ENCODE results near the gene OTOS.

The OTOS gene

DNA sequence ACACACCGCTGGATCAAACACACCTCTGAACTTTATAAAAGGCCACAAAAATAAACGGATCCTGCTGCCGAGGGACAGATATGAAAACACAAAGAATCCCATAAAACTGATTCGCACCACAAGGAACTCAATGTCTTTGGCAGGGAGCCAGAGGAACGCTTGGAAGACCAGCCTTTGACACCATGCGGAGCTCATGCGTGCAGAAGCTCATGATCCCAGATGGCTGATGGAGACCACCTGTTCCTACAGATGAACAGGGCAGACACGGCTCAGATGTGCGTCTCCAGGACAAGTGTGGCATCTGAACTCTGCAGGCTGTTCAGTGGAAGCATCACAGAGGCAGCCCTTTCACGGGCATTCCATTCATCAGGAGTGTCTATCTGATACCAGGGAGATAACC lies 29.2 kb downstream of the OTOS start:
- no peak for DNase-seq

DNA sequence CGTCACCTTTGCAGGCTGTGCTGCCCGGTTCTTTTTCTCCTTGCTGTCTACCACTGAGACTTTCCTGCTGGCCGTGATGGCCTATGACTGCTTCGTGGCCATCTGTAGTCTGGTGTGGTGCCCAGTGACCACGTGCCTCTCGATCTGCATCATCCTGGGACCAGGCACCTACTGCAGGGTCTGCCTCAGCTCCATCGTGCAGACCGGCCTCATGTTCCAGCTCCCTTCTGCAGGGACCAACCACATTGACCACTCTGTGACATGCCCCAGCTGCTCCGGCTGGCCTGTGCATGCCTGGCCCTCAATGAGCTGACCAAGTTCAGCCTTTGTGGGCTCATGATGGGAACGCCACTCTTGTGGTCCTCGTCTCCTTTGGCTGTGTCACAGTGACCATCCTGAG lies 31.1 kb downstream of the OTOS start:
- DNase-seq, result no peak

DNA sequence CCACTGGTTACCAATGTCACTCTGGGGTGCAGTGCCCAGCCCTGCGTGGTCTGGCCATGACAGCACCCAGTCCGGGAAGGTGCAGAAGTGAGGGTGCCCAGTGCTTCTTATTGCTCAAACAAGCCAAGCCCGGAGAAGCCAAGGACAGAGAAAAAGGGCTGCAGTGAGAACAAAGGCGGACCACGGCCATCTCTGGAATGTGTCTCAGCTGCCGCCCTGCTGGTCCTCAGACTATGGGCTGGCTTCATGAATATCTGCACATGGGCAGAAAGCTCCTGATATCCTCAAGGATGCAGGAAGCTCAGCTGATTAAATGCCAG lies 33.0 kb downstream of the OTOS start:
- no peak for DNase-seq

DNA sequence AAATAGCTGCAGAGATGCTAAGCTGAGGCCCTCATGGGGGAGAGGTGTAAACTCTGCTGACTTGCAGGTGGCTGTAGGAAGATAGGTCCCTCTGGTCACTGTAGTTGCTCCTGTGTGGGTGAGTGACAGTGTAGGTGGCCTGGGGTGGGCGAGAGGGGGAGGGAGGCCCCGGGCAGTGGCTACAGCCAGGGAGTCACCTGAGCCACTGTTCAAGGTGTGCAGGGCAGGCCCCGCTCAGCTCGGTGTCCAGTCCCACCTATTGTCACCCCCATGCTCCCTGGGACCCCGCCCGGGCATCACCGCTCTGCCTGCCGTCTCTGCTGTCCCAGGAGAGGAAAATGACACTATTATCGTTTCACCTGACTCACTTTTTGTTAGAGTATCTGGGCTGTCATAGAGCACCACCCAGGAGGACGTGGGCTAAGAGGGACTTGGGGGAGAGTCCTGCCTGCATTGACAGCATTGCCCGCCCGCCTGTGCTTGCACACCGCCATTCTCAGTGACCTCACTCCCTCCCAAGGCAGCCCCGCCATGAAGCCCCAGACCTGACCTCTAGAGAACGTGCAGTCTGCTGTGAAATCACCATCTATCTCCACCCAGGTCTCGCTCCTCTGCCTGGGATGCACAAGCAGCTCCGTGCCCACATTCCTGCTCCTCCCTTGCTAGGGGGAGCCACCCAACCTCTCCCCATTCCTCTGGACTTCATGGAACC lies 33.5 kb downstream of the OTOS start:
- DNase-seq, result no peak

DNA sequence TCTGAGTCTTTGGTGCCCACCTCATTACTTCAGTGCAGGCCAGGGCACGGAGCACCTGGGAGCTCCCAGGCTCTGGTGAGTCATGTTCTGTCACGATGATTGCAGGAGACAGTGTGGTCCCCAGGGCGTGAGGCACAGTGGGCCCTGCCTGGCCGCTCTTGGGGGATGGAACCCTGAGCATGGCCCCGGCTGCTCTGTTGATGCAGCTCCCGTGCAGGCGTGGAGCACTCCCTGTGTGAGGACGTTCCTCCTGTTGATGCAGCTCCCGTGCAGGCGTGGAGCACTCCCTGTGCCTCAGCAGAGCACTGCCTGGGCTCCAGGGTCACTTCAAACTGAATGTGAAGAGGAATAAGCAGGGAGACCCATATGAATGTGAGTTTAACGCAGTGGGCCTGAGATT lies 34.5 kb downstream of the OTOS start:
- no peak for DNase-seq

DNA sequence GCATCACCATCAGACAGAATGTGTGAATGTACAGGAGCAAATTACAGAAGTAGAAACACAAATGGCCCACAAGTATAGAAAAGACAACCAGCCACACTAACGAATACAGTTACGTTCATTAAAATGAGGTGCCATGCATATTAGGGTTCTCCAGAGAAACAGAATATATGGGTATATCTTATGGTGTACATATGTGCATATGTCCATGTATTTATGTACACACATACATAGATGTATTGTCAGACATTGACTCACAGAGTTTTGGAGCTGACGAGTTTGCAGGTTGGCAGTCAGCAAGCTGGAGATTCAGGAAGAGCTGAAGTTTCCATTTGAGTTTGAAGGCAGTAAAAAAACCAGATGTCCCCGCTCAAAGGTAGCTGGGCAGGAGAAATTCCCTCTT lies 37.3 kb downstream of the OTOS start:
- DNase-seq, result no peak

DNA sequence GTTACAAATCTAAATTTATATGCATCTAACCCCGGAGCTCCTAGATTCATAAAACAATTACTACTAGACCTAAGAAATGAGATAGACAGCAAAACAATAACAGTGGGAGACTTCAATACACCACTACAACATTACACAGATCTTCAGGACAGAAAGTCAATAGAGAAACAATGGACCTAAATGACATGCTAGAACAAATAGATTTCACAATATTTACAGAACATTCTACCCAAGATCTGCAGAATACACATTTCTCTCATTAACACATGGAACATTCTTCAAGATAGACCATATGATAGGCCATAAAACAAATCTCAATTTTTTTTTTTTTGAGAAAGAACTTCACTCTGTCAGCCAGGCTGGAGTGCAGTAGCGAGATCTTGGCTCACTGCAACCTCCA lies 42.1 kb downstream of the OTOS start:
- no peak for DNase-seq

DNA sequence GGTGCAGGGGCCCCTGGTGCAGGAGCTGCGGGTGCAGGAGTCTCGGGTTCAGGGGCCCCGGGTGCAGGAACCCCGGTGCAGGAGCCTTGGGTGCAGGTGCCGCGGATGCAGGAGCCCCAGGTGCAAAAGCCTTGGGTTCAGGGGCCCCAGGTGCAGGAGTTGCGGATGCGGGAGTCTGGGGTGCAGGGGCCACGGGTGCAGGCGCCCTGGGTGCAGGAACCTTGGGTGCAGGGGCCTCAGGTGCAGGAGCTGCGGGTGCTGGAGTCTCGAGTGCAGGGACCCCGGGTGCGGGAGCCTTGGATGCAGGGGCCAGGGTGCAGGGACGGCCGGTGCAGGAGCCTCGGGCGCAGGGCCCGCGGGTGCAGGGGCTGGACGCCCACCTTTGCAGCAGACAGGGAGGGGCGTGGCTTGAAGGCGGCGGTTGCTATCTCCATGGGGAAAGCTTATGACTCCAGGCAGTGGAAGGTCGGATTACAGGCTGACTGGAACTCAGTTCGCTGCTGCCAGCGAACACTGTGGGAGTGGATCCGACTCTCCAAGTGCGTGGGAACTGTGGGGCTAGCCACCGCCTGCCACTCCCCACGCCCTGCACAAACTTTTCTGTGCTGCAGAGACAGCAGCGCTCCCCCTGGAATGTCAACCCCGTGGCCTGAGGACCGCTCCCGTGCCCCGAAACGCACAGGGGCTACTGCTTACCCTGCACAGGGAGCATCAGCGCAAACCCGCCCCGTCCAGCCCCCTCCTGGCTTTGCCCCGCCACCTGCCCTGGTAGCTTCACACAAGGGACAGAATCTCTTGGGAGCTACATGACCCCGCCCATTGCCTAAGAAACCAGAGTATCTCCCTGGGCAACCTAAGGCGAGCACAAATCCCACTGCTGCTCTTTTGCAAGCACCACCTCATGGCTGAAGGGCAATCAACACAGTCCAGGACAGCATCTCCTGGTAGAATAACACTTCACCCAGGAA lies 44.6 kb downstream of the OTOS start:
- no peak for DNase-seq

DNA sequence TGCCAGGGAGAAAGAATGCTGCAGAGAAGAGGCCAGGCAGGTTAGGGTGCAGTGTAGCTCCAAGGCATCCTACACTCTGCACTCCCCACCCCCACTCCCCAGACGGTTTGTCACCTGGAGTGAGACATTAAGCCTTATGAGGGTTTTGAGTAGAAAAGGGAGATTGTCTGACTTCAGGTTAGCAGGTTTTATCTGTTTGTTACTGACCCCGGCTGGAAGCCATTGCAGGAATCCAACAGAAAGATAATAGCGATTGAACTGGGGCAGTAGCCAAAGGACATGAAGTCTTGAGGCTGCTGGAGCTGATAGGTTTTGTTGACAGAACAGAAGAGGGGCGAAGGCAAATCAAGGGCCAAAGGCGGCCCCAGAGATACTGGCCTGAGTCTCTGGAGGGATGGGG lies 51.2 kb downstream of the OTOS start:
- no peak for DNase-seq
